H7 (cell line): ENCODE data around the gene ANP32B. TPM values are rescaled to one million over a fixed set of nuclear protein-coding genes. Genes with fewer than 3 reads are reported as not detected.
"Not testable (repeated sequence)": the region's sequence is repeated elsewhere in the genome, so short reads cannot be mapped to it uniquely, and the experiment has no call there.

Experiments
- DNase-seq: peaks from one replicate; pipeline ENCODE4 v3.0.0; 2012
- H3K27me3 ChIP-seq: 2 replicates; pipeline ENCODE4 v1.6.0; 2011; ENCODE audit warnings: mild to moderate bottlenecking, low read length; ENCODE audit not compliant: control insufficient read depth, insufficient read depth
- H3K36me3 ChIP-seq: replicated peaks from 2 replicates; pipeline ENCODE4 v1.5.1; 2011; ENCODE audit warnings: low read length; ENCODE audit not compliant: control insufficient read depth, insufficient read depth
- H3K4me3 ChIP-seq: 2 replicates; pipeline ENCODE4 v1.5.1; 2011; ENCODE audit warnings: low read depth, mild to moderate bottlenecking, control low read depth, low read length, moderate library complexity; ENCODE audit not compliant: insufficient read depth
- total RNA-seq: library from RNA; depleted of rRNA; stranded (reverse); fragments of >200 nt; shearing (Covaris generic); gene quantifications from 2 replicates; pipeline ENCODE4 v1.2.3, GENCODE V29; 2014

ANP32B gene
- total RNA-seq, 1 experiment from 2014 or later, result 6.7 TPM

- no peak overlapping the region for H3K4me3 ChIP-seq
- H3K36me3 ChIP-seq, result no peaks in the 10 kb centered on the region
- H3K27me3 ChIP-seq, result peaks cover 2% of the 10 kb centered on the region; the same call in 1 of the 2 replicates
- no peak for DNase-seq
Observed at GRCh38 chr9:97956331-97956730, 26.8 kb upstream of the ANP32B start.

GRCh38 chr9:97958812-97959511, 24.2 kb upstream of the ANP32B start:
- no peaks in the 10 kb centered on the region for H3K27me3 ChIP-seq
- no peaks in the 10 kb centered on the region for H3K36me3 ChIP-seq
- H3K4me3 ChIP-seq, result no peak overlapping the region
- no peak for DNase-seq

GRCh38 chr9:97959585-97959984, 23.6 kb upstream of the ANP32B start:
- Histone ChIP-seq H3K4me3 (no peak overlapping the region), H3K36me3 (no peaks in the 10 kb centered on the region), H3K27me3 (no peaks in the 10 kb centered on the region)
- no peak for DNase-seq

- H3K27me3 ChIP-seq, DNase-seq, H3K4me3 ChIP-seq, H3K36me3 ChIP-seq: not testable (repeated sequence)
Observed at GRCh38 chr9:97960678-97961328, 22.3 kb upstream of the ANP32B start.

GRCh38 chr9:97961361-97961760, 21.8 kb upstream of the ANP32B start:
- no peak overlapping the region for H3K4me3 ChIP-seq
- no peak for DNase-seq
- H3K27me3 ChIP-seq, result no peaks in the 10 kb centered on the region
- H3K36me3 ChIP-seq, result no peaks in the 10 kb centered on the region

- DNase-seq, result no peak
- Histone ChIP-seq H3K27me3 (no peaks in the 10 kb centered on the region; the same call in 1 of the 2 replicates), H3K4me3 (no peak overlapping the region), H3K36me3 (no peaks in the 10 kb centered on the region)
Observed at GRCh38 chr9:97962136-97962535, 21.0 kb upstream of the ANP32B start.

- H3K4me3 ChIP-seq, result no peak overlapping the region
- no peak for DNase-seq
- no peaks in the 10 kb centered on the region for H3K36me3 ChIP-seq
- no peaks in the 10 kb centered on the region; the same call in 1 of the 2 replicates for H3K27me3 ChIP-seq
Observed at GRCh38 chr9:97962575-97962974, 20.6 kb upstream of the ANP32B start.

- H3K36me3 ChIP-seq, result no peaks in the 10 kb centered on the region
- H3K4me3 ChIP-seq, result no peak overlapping the region
- no peak for DNase-seq
- no peaks in the 10 kb centered on the region; the same call in 1 of the 2 replicates for H3K27me3 ChIP-seq
Observed at GRCh38 chr9:97963232-97963631, 19.9 kb upstream of the ANP32B start.

GRCh38 chr9:97964901-97965300, 18.2 kb upstream of the ANP32B start:
- Histone ChIP-seq H3K36me3 (no peaks in the 10 kb centered on the region), H3K27me3 (no peaks in the 10 kb centered on the region; the same call in 1 of the 2 replicates), H3K4me3 (no peak overlapping the region)
- DNase-seq, result no peak

GRCh38 chr9:97966493-97966892, 16.6 kb upstream of the ANP32B start:
- H3K27me3 ChIP-seq, result no peaks in the 10 kb centered on the region; the same call in 1 of the 2 replicates
- DNase-seq, result peak; percentile 51
- no peak overlapping the region for H3K4me3 ChIP-seq
- H3K36me3 ChIP-seq, result no peaks in the 10 kb centered on the region

GRCh38 chr9:97969014-97969413, 14.1 kb upstream of the ANP32B start:
- H3K27me3 ChIP-seq, result peaks cover 5% of the 10 kb centered on the region

GRCh38 chr9:97970165-97970564, 13.0 kb upstream of the ANP32B start:
- H3K4me3 ChIP-seq, result no peak overlapping the region
- DNase-seq, result no peak
- H3K27me3 ChIP-seq, result peaks cover 6% of the 10 kb centered on the region
- H3K36me3 ChIP-seq, result no peaks in the 10 kb centered on the region

More at GRCh38 chr9:97969014-97969413, 14.1 kb upstream of the ANP32B start:
- DNase-seq, result no peak
- Histone ChIP-seq H3K36me3 (no peaks in the 10 kb centered on the region), H3K4me3 (no peak overlapping the region)

GRCh38 chr9:97972753-97973152, 10.4 kb upstream of the ANP32B start:
- H3K36me3 ChIP-seq, result no peaks in the 10 kb centered on the region
- H3K4me3 ChIP-seq, result no peak overlapping the region
- H3K27me3 ChIP-seq, result peaks cover 11% of the 10 kb centered on the region
- no peak for DNase-seq

GRCh38 chr9:97975376-97975775, 7.8 kb upstream of the ANP32B start:
- Histone ChIP-seq H3K4me3 (no peak overlapping the region), H3K27me3 (peaks cover 37% of the 10 kb centered on the region), H3K36me3 (no peaks in the 10 kb centered on the region)
- DNase-seq, result no peak

GRCh38 chr9:97976633-97977032, 6.5 kb upstream of the ANP32B start:
- not testable (repeated sequence) for H3K36me3 ChIP-seq, DNase-seq, H3K4me3 ChIP-seq
- peaks cover 50% of the 10 kb centered on the region for H3K27me3 ChIP-seq
